ENCODE measurements around the gene EBF3.
A peak's percentile ranks its signal among the peaks of the same experiment; 100 is the strongest.

Gene EBF3

GRCh38 chr10:129855836-129856563 is 108.1 kb downstream of the EBF3 start:
- H3K4me3 ChIP-seq (ENCODE audit: low read depth, low read length): no peak overlapping the region
- in situ Hi-C loops (cut with HindIII; ENCODE audit: low sequenced_read_pairs): no loop called here
- no peak for DNase-seq (ENCODE audit: low read depth, low spot score)
- no peak for TF ChIP-seq CTCF (IDR thresholded peaks at IDR 0.05; ENCODE audit: low read depth, low read length)

GRCh38 chr10:129854796-129855705 is 109.0 kb downstream of the EBF3 start:
- in situ Hi-C loops (cut with HindIII; ENCODE audit: low sequenced_read_pairs): no loop called here
- no peak for TF ChIP-seq CTCF (IDR thresholded peaks at IDR 0.05; ENCODE audit: low read depth, low read length)
- DNase-seq (ENCODE audit: low read depth, low spot score): no peak
- H3K4me3 ChIP-seq (ENCODE audit: low read depth, low read length): no peak overlapping the region

GRCh38 chr10:129854158-129854557 is 109.9 kb downstream of the EBF3 start:
- in situ Hi-C loops (cut with HindIII; ENCODE audit: low sequenced_read_pairs): no loop called here
- no peak for TF ChIP-seq CTCF (IDR thresholded peaks at IDR 0.05; ENCODE audit: low read depth, low read length)
- H3K4me3 ChIP-seq (ENCODE audit: low read depth, low read length): no peak overlapping the region
- DNase-seq (ENCODE audit: low read depth, low spot score): no peak

GRCh38 chr10:129853562-129853903 is 110.5 kb downstream of the EBF3 start:
- TF ChIP-seq CTCF (IDR thresholded peaks at IDR 0.05; ENCODE audit: low read depth, low read length): peak; percentile 6
- in situ Hi-C loops (cut with HindIII; ENCODE audit: low sequenced_read_pairs): no loop called here
- no peak for DNase-seq (ENCODE audit: low read depth, low spot score)
- no peak overlapping the region for H3K4me3 ChIP-seq (ENCODE audit: low read depth, low read length)

- no peak for DNase-seq (ENCODE audit: low read depth, low spot score)
- in situ Hi-C loops (cut with HindIII; ENCODE audit: low sequenced_read_pairs): no loop called here
- TF ChIP-seq CTCF (IDR thresholded peaks at IDR 0.05; ENCODE audit: low read depth, low read length): no peak
- no peak overlapping the region for H3K4me3 ChIP-seq (ENCODE audit: low read depth, low read length)
Measured at GRCh38 chr10:129852829-129853561, 111.1 kb downstream of the EBF3 start.

GRCh38 chr10:129851941-129852640 is 112.0 kb downstream of the EBF3 start:
- no peak for TF ChIP-seq CTCF (IDR thresholded peaks at IDR 0.05; ENCODE audit: low read depth, low read length)
- DNase-seq (ENCODE audit: low read depth, low spot score): no peak
- in situ Hi-C loops (cut with HindIII; ENCODE audit: low sequenced_read_pairs): no loop called here
- H3K4me3 ChIP-seq (ENCODE audit: low read depth, low read length): no peak overlapping the region

Data from astrocyte of the spinal cord (primary cell).